ENCODE results near the gene TMBIM1.

DNA sequence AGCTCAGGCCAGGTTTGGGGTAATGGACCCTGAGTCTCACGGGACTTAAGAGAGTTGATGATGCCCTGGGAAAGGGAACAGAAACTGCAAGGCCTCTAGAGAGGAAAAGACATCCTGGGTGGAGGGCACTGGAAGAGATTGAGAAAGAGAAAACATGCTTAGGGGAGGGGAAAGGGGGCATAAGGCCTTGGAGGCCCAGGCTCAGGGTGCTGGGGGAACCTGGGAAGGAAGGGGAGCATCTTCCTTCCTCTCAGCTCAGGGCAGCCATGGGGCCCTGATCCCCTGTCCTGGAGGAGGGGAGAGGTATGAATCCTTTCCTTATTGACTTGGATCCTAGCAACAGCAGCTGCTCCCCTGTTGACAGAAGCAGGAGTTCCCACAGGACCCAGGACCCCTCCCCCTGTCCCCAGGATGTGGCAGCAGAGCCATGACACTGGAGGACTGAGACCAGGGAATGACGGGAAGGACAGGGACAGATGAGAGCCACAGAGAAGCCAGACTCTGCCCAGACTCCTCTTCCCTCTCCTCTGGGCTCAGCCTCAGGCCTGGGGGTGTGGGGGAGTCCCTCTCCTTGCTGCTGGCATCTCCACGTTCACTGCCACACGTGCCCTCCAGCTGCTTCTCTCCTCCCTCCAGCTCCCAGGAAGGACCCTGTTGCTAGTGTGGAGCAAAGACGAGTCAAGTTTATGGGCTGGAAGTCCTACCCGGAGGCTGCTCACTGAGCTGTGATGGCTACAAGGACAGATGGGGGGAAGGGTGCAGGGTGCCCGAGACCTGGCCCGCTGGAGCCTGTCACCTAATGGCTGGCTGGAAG lies 30.7 kb downstream of the TMBIM1 start:
- TF ChIP-seq, protein P1, sequence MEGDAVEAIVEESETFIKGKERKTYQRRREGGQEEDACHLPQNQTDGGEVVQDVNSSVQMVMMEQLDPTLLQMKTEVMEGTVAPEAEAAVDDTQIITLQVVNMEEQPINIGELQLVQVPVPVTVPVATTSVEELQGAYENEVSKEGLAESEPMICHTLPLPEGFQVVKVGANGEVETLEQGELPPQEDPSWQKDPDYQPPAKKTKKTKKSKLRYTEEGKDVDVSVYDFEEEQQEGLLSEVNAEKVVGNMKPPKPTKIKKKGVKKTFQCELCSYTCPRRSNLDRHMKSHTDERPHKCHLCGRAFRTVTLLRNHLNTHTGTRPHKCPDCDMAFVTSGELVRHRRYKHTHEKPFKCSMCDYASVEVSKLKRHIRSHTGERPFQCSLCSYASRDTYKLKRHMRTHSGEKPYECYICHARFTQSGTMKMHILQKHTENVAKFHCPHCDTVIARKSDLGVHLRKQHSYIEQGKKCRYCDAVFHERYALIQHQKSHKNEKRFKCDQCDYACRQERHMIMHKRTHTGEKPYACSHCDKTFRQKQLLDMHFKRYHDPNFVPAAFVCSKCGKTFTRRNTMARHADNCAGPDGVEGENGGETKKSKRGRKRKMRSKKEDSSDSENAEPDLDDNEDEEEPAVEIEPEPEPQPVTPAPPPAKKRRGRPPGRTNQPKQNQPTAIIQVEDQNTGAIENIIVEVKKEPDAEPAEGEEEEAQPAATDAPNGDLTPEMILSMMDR (IDR thresholded peaks at IDR 0.05; ENCODE audit: low read length): no peak
- no peak for TF ChIP-seq EZH2 (IDR thresholded peaks at IDR 0.05; ENCODE audit: borderline replicate concordance, low read length)
